Uterus (tissue), 2 donors: ENCODE measurements around the gene PCDHGA4.

Experiments
- POLR2A ChIP-seq, 2 donors: fragments of 450-650 bp; IDR thresholded peaks; one replicate each; pipeline ENCODE4 v1.6.1; 2016; ENCODE audit warnings: antibody characterized with exemption in 2 of 2, mild to moderate bottlenecking in 1 of 2, moderate library complexity in 1 of 2
- TF ChIP-seq, protein P1 (sequence below), 4 experiments: fragments of 200-600 bp in 2 of 4; fragments of 450-650 bp in 2 of 4; sonication (generic) in 2 of 4; IDR thresholded peaks; one replicate each; pipeline ENCODE4 v1.5.1; 2016 to 2019; ENCODE audit warnings: antibody characterized with exemption in 4 of 4, mild to moderate bottlenecking in 2 of 4, moderate library complexity in 1 of 4

DNA sequence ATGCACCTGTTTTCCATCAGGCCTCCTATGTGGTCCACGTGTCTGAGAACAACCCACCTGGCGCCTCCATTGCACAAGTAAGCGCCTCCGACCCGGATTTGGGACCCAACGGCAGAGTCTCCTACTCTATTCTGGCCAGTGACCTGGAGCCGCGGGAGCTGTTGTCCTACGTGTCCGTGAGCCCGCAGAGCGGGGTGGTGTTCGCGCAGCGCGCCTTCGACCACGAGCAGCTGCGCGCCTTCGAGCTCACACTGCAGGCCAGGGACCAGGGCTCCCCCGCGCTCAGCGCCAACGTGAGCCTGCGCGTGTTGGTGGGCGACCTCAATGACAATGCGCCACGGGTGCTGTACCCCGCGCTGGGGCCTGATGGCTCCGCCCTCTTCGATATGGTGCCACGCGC is 3.2 kb upstream of the PCDHGA4 start:
- TF ChIP-seq, protein P1, sequence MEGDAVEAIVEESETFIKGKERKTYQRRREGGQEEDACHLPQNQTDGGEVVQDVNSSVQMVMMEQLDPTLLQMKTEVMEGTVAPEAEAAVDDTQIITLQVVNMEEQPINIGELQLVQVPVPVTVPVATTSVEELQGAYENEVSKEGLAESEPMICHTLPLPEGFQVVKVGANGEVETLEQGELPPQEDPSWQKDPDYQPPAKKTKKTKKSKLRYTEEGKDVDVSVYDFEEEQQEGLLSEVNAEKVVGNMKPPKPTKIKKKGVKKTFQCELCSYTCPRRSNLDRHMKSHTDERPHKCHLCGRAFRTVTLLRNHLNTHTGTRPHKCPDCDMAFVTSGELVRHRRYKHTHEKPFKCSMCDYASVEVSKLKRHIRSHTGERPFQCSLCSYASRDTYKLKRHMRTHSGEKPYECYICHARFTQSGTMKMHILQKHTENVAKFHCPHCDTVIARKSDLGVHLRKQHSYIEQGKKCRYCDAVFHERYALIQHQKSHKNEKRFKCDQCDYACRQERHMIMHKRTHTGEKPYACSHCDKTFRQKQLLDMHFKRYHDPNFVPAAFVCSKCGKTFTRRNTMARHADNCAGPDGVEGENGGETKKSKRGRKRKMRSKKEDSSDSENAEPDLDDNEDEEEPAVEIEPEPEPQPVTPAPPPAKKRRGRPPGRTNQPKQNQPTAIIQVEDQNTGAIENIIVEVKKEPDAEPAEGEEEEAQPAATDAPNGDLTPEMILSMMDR (IDR thresholded peaks at IDR 0.05) = no peak
- no peak for TF ChIP-seq POLR2A (IDR thresholded peaks at IDR 0.05)
